CD14-positive monocyte (primary cell): ENCODE measurements around the gene BRMS1. TPM values are rescaled to one million over a fixed set of nuclear protein-coding genes. Genes with fewer than 3 reads are reported as not detected.
A peak's percentile ranks its signal among the peaks of the same experiment; 100 is the strongest.

Experiments
- DNase-seq, 3 donors: peaks; one replicate each; pipeline ENCODE4 v3.0.0-alpha.2; 2011 to 2022
- H2AFZ ChIP-seq: 2 replicates; pipeline ENCODE4 v1.6.0; 2012; ENCODE audit warnings: mild to moderate bottlenecking, low read depth, low read length, inconsistent platforms; ENCODE audit not compliant: insufficient read depth, poor library complexity, severe bottlenecking
- H3K27ac ChIP-seq, 2 donors: 1 replicate in 1 of 2; 2 replicates in 1 of 2; pipeline ENCODE4 v1.5.1; 2012 to 2013; ENCODE audit warnings: low read length in 2 of 2, control low read depth in 1 of 2, inconsistent platforms in 1 of 2, low read depth in 1 of 2, mild to moderate bottlenecking in 1 of 2
- H3K27me3 ChIP-seq, 2 donors: one replicate each; pipeline versions ENCODE4 v1.6.0 to v1.6.1; 2011 to 2013; ENCODE audit warnings: low read length in 2 of 2; ENCODE audit not compliant: control insufficient read depth in 2 of 2, insufficient read depth in 2 of 2
- H3K36me3 ChIP-seq, 2 donors: replicated peaks in 1 of 2; 1 replicate in 1 of 2; 2 replicates in 1 of 2; pipeline versions ENCODE4 v1.5.1 to v1.6.1; 2012 to 2013; ENCODE audit warnings: low read length in 2 of 2, control low read depth in 1 of 2, inconsistent platforms in 1 of 2, mild to moderate bottlenecking in 1 of 2; ENCODE audit not compliant: insufficient read depth in 2 of 2, control insufficient read depth in 1 of 2
- H3K4me1 ChIP-seq, 2 donors: 1 replicate in 1 of 2; 2 replicates in 1 of 2; pipeline versions ENCODE4 v1.5.1 to v1.6.1; 2012 to 2013; ENCODE audit warnings: low read length in 2 of 2, control low read depth in 1 of 2, inconsistent platforms in 1 of 2, mild to moderate bottlenecking in 1 of 2, moderate library complexity in 1 of 2; ENCODE audit not compliant: insufficient read depth in 2 of 2, control insufficient read depth in 1 of 2
- H3K4me2 ChIP-seq: replicated peaks from 2 replicates; pipeline ENCODE3; 2012; ENCODE audit warnings: low read length, moderate library complexity, mild to moderate bottlenecking; ENCODE audit not compliant: poor library complexity, severe bottlenecking; ENCODE audit errors: extremely low read depth
- H3K4me3 ChIP-seq, 3 experiments: fragments of 200-600 bp in 1 of 3; sonication (generic) in 1 of 3; replicated peaks in 1 of 3; 1 replicate in 2 of 3; 2 replicates in 1 of 3; pipeline ENCODE4 v1.5.1; 2011 to 2013; ENCODE audit warnings: low read length in 3 of 3, mild to moderate bottlenecking in 3 of 3, control low read depth in 2 of 3, low read depth in 2 of 3, inconsistent platforms in 1 of 3, moderate library complexity in 1 of 3
- H3K79me2 ChIP-seq: 2 replicates; pipeline ENCODE4 v1.6.0; 2012; ENCODE audit warnings: mild to moderate bottlenecking, control low read depth, inconsistent platforms, low read length, moderate library complexity; ENCODE audit not compliant: insufficient read depth
- H3K9ac ChIP-seq: 2 replicates; pipeline ENCODE4 v1.6.0; 2017; ENCODE audit warnings: low read length, mild to moderate bottlenecking; ENCODE audit not compliant: insufficient read depth, poor library complexity, severe bottlenecking
- H3K9me3 ChIP-seq, 2 donors: replicated peaks in 1 of 2; 1 replicate in 1 of 2; 2 replicates in 1 of 2; pipeline versions ENCODE4 v1.5.1 to v1.6.1; 2012 to 2013; ENCODE audit warnings: low read length in 2 of 2, control low read depth in 1 of 2; ENCODE audit not compliant: control insufficient read depth in 1 of 2, insufficient read depth in 1 of 2
- H4K20me1 ChIP-seq: 2 replicates; pipeline ENCODE4 v1.6.0; 2012; ENCODE audit warnings: mild to moderate bottlenecking, low read length, control low read depth, moderate library complexity; ENCODE audit not compliant: insufficient read depth
- H3K27ac Mint-ChIP-seq, 7 donors: one replicate each; pipeline ENCODE4 v1.8.0; 2020; ENCODE audit warnings: mild to moderate bottlenecking in 7 of 7, mixed read lengths in 7 of 7, moderate library complexity in 6 of 7, inconsistent platforms in 2 of 7
- H3K27me3 Mint-ChIP-seq, 3 donors: one replicate each; pipeline ENCODE4 v1.8.0; 2021 to 2022; ENCODE audit warnings: low read depth in 3 of 3, mild to moderate bottlenecking in 3 of 3, mixed read lengths in 3 of 3, moderate library complexity in 3 of 3, inconsistent platforms in 1 of 3
- H3K36me3 Mint-ChIP-seq, 2 donors: one replicate each; pipeline ENCODE4 v1.8.0; 2020; ENCODE audit warnings: mixed read lengths in 2 of 2, inconsistent platforms in 1 of 2, mild to moderate bottlenecking in 1 of 2
- H3K4me1 Mint-ChIP-seq: one replicate; pipeline ENCODE4 v1.8.0; 2020; ENCODE audit warnings: mild to moderate bottlenecking, mixed read lengths
- H3K4me3 Mint-ChIP-seq, 2 donors: one replicate each; pipeline ENCODE4 v1.8.0; 2020; ENCODE audit warnings: mild to moderate bottlenecking in 2 of 2, mixed read lengths in 2 of 2, moderate library complexity in 1 of 2
- H3K9me3 Mint-ChIP-seq, 7 donors: one replicate each; pipeline ENCODE4 v1.8.0; 2020 to 2022; ENCODE audit warnings: mixed read lengths in 7 of 7, mild to moderate bottlenecking in 6 of 7, moderate library complexity in 6 of 7, inconsistent platforms in 2 of 7
- WGBS: methylation state at CpG from one replicate; pipeline ENCODE4 v1.1.5; 2013; ENCODE audit warnings: missing lambda C conversion rate; ENCODE audit not compliant: insufficient coverage; 5-methylcytosine and 5-hydroxymethylcytosine counted together
- intact Hi-C, 2 donors: fragments of 100-400 bp; cut with micrococcal nuclease; formaldehyde crosslinking; loops; one replicate each; pipeline versions ENCODE4 v1.15.0 to v1.15.1; 2023
- polyA plus RNA-seq, 3 donors: library from polyadenylated mRNA; depleted of rRNA in 1 of 3; unstranded in 2 of 3; stranded (reverse) in 1 of 3; fragments of 300-500 nt in 2 of 3; fragments of >200 nt in 1 of 3; fragmentation: Illumina TruSeq in 2 of 3; gene quantifications; 1 replicate in 2 of 3; 2 replicates in 1 of 3; pipeline ENCODE4 v1.2.3, GENCODE V29; 2012 to 2021
- TF ChIP-seq, protein P1 (sequence below): fragments of 200-600 bp; IDR thresholded peaks from one replicate; pipeline ENCODE4 v1.8.0; 2022; ENCODE audit warnings: antibody characterized with exemption, mild to moderate bottlenecking

The BRMS1 gene
- polyA plus RNA-seq, 3 donors, result 49.0 to 65.2 (median 62.0) TPM

DNA sequence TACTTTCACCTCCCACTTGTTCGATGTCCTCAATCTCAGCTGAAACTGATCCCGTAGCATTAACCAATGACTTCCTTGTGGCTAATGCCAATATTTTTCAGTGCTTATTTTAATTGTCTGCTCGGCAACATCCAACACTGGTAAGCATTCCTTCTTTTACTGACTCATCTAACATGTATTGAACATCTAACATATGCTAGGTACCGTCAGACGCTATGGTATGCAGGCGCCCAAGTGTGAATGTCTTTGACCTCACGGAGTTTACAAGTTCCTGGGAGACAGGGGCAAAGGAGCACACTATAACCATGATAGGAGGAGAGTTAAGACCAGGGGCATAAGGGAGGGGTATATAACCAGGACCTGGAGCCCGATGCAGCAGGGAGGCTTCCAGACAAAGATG is 1.7 kb downstream of the BRMS1 start:
- Mint-ChIP-seq H3K27me3 (peaks cover 0 to 11% (median 5%) of the 10 kb centered on the region in 3 donors), H3K4me3 (no peak overlapping the region), H3K9me3 (no peaks in the 10 kb centered on the region), H3K27ac (peak overlapping the region in 3 of 7 donors; percentile 26 to 62 (median 37)), H3K36me3 (peaks cover 43 to 51% of the 10 kb centered on the region in 2 donors), H3K4me1 (peaks cover 29% of the 10 kb centered on the region)
- H4K20me1 ChIP-seq, result peaks cover 27% of the 10 kb centered on the region
- H3K4me1 ChIP-seq, result peaks cover 33 to 38% of the 10 kb centered on the region in 2 donors
- WGBS, result 96% methylated on average over 3 of the region's 8 CpGs
- TF ChIP-seq, protein P1, sequence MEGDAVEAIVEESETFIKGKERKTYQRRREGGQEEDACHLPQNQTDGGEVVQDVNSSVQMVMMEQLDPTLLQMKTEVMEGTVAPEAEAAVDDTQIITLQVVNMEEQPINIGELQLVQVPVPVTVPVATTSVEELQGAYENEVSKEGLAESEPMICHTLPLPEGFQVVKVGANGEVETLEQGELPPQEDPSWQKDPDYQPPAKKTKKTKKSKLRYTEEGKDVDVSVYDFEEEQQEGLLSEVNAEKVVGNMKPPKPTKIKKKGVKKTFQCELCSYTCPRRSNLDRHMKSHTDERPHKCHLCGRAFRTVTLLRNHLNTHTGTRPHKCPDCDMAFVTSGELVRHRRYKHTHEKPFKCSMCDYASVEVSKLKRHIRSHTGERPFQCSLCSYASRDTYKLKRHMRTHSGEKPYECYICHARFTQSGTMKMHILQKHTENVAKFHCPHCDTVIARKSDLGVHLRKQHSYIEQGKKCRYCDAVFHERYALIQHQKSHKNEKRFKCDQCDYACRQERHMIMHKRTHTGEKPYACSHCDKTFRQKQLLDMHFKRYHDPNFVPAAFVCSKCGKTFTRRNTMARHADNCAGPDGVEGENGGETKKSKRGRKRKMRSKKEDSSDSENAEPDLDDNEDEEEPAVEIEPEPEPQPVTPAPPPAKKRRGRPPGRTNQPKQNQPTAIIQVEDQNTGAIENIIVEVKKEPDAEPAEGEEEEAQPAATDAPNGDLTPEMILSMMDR, result no peak
- intact Hi-C loops, result no loop called here
- no peak for DNase-seq
- H3K9me3 ChIP-seq, result no peaks in the 10 kb centered on the region
- H3K79me2 ChIP-seq, result peaks cover 23% of the 10 kb centered on the region
- no peak overlapping the region for H3K27ac ChIP-seq
- no peak overlapping the region for H3K4me2 ChIP-seq
- H2AFZ ChIP-seq, result no peak overlapping the region
- peaks cover 40 to 56% of the 10 kb centered on the region in 2 donors for H3K36me3 ChIP-seq
- H3K9ac ChIP-seq, result no peak overlapping the region
- no peak overlapping the region for H3K4me3 ChIP-seq
- peaks cover 0 to 6% of the 10 kb centered on the region in 2 donors for H3K27me3 ChIP-seq

DNA sequence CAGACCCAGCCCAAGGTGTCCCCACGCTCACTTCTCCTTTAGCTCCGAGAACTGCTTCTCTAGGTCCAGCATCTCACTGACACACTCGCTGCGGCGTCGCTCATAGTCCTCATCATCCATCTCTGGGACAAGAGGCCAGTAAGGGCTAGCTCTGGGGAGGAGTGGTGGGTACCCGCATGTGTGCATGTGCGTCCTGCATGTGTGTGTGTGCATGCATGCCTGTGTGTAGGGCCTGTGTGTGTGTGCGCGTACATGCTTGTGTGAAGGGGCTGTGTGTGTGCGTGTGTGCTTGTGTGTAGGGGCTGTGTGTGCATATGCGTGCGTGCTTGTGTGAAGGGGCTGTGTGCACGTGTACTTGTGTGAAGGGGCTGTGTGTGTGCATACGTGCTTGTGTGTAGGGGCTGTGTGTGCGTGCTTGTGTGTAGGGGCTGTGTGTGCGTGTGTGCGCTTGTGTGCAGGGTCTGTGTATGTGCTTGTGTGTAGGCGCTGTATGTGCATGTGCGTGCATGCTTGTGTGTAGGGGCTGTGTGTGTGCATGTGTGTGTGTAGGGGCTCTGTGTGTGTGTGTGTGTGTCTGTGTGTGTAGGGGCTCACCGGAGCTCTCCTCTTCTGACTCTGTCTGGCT is 3.3 kb downstream of the BRMS1 start:
- peaks cover 32% of the 10 kb centered on the region for H4K20me1 ChIP-seq
- H3K27me3 ChIP-seq, result peaks cover 0 to under 1% of the 10 kb centered on the region in 2 donors
- peaks cover 23% of the 10 kb centered on the region for H3K79me2 ChIP-seq
- H3K4me3 ChIP-seq, result no peak overlapping the region
- no peaks in the 10 kb centered on the region for H3K9me3 ChIP-seq
- intact Hi-C loops, result no loop called here
- peaks cover 50 to 68% of the 10 kb centered on the region in 2 donors for H3K36me3 ChIP-seq
- Mint-ChIP-seq H3K9me3 (no peaks in the 10 kb centered on the region), H3K36me3 (peaks cover 53 to 61% of the 10 kb centered on the region in 2 donors), H3K4me1 (peaks cover 29% of the 10 kb centered on the region), H3K4me3 (no peak overlapping the region), H3K27ac (no peak overlapping the region), H3K27me3 (no peaks in the 10 kb centered on the region)
- 97% methylated on average over 13 of the region's 21 CpGs for WGBS
- peaks cover 27 to 35% of the 10 kb centered on the region in 2 donors for H3K4me1 ChIP-seq
- peak in 1 of 3 donors; percentile 3 for DNase-seq
- no peak overlapping the region for H2AFZ ChIP-seq
- no peak overlapping the region for H3K27ac ChIP-seq
- TF ChIP-seq, protein P1, result no peak
- no peak overlapping the region for H3K9ac ChIP-seq
- H3K4me2 ChIP-seq, result no peak overlapping the region
